ENCODE data around the gene SETD2.

DNA sequence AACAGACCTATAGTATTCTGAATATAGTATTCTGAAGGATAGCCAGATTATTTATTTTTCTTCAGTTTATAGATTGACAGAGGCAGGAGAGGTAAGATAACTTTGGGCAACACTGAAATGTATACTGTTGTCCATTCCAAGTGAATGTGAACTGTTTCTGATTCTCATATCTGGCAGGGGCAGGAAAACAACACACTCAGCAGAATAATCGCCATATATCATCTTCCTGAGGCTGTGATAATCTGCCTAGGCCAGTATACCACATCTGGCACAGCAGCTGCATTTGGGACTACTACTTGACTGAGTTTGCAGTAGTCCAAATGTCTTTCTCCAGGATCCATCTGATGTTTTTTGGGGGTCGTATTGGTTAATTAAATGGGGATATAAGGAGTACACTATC lies 22.4 kb upstream of the SETD2 start:
- TF ChIP-seq, protein P1, sequence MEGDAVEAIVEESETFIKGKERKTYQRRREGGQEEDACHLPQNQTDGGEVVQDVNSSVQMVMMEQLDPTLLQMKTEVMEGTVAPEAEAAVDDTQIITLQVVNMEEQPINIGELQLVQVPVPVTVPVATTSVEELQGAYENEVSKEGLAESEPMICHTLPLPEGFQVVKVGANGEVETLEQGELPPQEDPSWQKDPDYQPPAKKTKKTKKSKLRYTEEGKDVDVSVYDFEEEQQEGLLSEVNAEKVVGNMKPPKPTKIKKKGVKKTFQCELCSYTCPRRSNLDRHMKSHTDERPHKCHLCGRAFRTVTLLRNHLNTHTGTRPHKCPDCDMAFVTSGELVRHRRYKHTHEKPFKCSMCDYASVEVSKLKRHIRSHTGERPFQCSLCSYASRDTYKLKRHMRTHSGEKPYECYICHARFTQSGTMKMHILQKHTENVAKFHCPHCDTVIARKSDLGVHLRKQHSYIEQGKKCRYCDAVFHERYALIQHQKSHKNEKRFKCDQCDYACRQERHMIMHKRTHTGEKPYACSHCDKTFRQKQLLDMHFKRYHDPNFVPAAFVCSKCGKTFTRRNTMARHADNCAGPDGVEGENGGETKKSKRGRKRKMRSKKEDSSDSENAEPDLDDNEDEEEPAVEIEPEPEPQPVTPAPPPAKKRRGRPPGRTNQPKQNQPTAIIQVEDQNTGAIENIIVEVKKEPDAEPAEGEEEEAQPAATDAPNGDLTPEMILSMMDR (IDR thresholded peaks at IDR 0.05 in 4 of 5, conservative IDR thresholded peaks at IDR 0.05 in 1 of 5) = no peak
- no peak for TF ChIP-seq POLR2A (IDR thresholded peaks at IDR 0.05)

Measured in gastrocnemius medialis (tissue), 4 donors.